GM18526 (cell line): Measurements from ENCODE around the gene PKD1.
"Not testable (repeated sequence)": the region's sequence is repeated elsewhere in the genome, so short reads cannot be mapped to it uniquely, and the experiment has no call there.

Source experiments
- POLR2A ChIP-seq: IDR thresholded peaks from 3 replicates; pipeline ENCODE4 v1.6.1; 2011; ENCODE audit not compliant: insufficient read length; ENCODE audit errors: extremely low read depth

The PKD1 gene

GRCh38 chr16:2135770-2136490 lies at the start of gene PKD1:
PKD1 (minus strand) TSS chr16:2135898; CDS start chr16:2135689, 209 bp downstream.
- not testable (repeated sequence) for TF ChIP-seq POLR2A

GRCh38 chr16:2184962-2185361 lies 49.3 kb upstream of the PKD1 start:
- no peak for TF ChIP-seq POLR2A

GRCh38 chr16:2184346-2184745 lies 48.6 kb upstream of the PKD1 start:
- no peak for TF ChIP-seq POLR2A

- TF ChIP-seq POLR2A = no peak
These were observed 48.0 kb upstream of the PKD1 start for GRCh38 chr16:2183671-2184070.

- TF ChIP-seq POLR2A = no peak
These were observed 46.3 kb upstream of the PKD1 start for GRCh38 chr16:2181952-2182351.

- TF ChIP-seq POLR2A = no peak
These were observed 45.5 kb upstream of the PKD1 start for GRCh38 chr16:2180962-2181923.

GRCh38 chr16:2180461-2180860 lies 44.8 kb upstream of the PKD1 start:
- TF ChIP-seq POLR2A = no peak

GRCh38 chr16:2179576-2179975 lies 43.9 kb upstream of the PKD1 start:
- TF ChIP-seq POLR2A = no peak

- no peak for TF ChIP-seq POLR2A
These were observed 43.4 kb upstream of the PKD1 start for GRCh38 chr16:2179107-2179501.

GRCh38 chr16:2178321-2179106 lies 42.8 kb upstream of the PKD1 start:
- TF ChIP-seq POLR2A = no peak

- TF ChIP-seq POLR2A = no peak
These were observed 41.9 kb upstream of the PKD1 start for GRCh38 chr16:2177561-2177960.

GRCh38 chr16:2177101-2177500 lies 41.4 kb upstream of the PKD1 start:
- TF ChIP-seq POLR2A = no peak

GRCh38 chr16:2176047-2176446 lies 40.3 kb upstream of the PKD1 start:
- no peak for TF ChIP-seq POLR2A

- TF ChIP-seq POLR2A = no peak
These were observed 39.8 kb upstream of the PKD1 start for GRCh38 chr16:2175454-2175853.

- no peak for TF ChIP-seq POLR2A
These were observed 38.9 kb upstream of the PKD1 start for GRCh38 chr16:2174396-2175131.
